ENCODE measurements around the gene TAP1.
A peak's percentile ranks its signal among the peaks of the same experiment; 100 is the strongest.
"Not testable (repeated sequence)": the region's sequence is repeated elsewhere in the genome, so short reads cannot be mapped to it uniquely, and the experiment has no call there.

Gene TAP1

DNA sequence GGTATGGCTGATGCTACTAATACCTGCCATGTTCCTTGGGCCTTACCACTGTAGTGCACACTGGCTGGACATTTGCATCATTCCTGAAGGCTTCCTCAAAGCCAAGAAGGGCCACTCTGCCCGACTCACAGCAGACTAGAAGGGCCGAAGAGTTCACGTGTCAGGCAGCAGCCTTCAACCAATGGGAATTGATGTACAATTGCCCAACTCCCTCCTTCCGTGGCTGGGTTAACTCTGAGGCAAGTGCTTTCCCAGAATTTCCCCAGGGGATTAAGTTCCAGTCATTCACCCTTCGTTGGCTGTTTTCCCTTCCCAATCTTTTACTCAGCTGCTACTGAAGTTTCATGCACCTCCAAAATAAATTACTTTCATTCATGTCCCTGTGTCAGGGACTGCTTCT is 30.3 kb upstream of the TAP1 start:
- Histone ChIP-seq H3K27ac (replicated peaks) (no peak overlapping the region), H3K4me3 (replicated peaks; ENCODE audit: insufficient read depth, low read length) (no peak overlapping the region), H3K27me3 (ENCODE audit: insufficient read depth, poor library complexity, severe bottlenecking) (no peaks in the 10 kb centered on the region)
- TF ChIP-seq SPI1 (IDR thresholded peaks at IDR 0.05; ENCODE audit: borderline replicate concordance, low read depth), result no peak
- TF ChIP-seq REST (IDR thresholded peaks at IDR 0.05; ENCODE audit: insufficient replicate concordance, low read depth), result no peak
- TF ChIP-seq CTCF (IDR thresholded peaks at IDR 0.05; ENCODE audit: insufficient read depth, low read length), result no peak
- no peak for TF ChIP-seq GABPA (IDR thresholded peaks at IDR 0.05; ENCODE audit: low read depth)
- TF ChIP-seq POLR2AphosphoS5 (IDR thresholded peaks at IDR 0.05; ENCODE audit: low read depth), result no peak
- DNase-seq (ENCODE audit: low read depth in 1 of 2, low spot score in 1 of 2), result peak in 1 of 2 experiments; percentile 39

DNA sequence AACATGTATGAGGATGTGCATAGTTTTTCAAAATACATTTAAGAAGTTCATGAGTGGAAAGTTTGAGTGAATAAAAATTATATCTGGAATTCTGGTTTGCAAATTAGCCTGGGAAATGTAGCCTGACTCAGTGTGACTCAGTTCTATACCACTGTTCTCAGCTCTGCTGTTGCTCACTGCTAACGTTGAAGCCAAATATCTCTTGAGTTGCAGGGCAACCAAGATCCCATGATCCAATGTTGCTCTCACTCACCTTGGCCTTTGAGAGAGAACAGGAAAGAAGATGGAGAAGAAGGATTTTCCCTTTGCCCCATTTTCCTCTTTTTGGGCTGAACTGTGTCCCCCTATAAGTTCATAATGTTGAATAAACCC is 29.4 kb upstream of the TAP1 start:
- Histone ChIP-seq H3K4me3 (replicated peaks; ENCODE audit: insufficient read depth, low read length) (no peak overlapping the region), H3K27me3 (ENCODE audit: insufficient read depth, poor library complexity, severe bottlenecking) (no peaks in the 10 kb centered on the region), H3K27ac (replicated peaks) (no peak overlapping the region)
- DNase-seq (ENCODE audit: low read depth in 1 of 2, low spot score in 1 of 2), result no peak
- TF ChIP-seq POLR2AphosphoS5 (IDR thresholded peaks at IDR 0.05; ENCODE audit: low read depth) (no peak), GABPA (IDR thresholded peaks at IDR 0.05; ENCODE audit: low read depth) (no peak), SPI1 (IDR thresholded peaks at IDR 0.05; ENCODE audit: borderline replicate concordance, low read depth) (no peak), CTCF (IDR thresholded peaks at IDR 0.05; ENCODE audit: insufficient read depth, low read length) (no peak), REST (IDR thresholded peaks at IDR 0.05; ENCODE audit: insufficient replicate concordance, low read depth) (no peak)

GRCh38 chr6:32880962-32881361 is 27.5 kb upstream of the TAP1 start:
- not testable (repeated sequence) for DNase-seq (ENCODE audit: low read depth in 1 of 2, low spot score in 1 of 2); H3K27me3 ChIP-seq (ENCODE audit: insufficient read depth, poor library complexity, severe bottlenecking); H3K27ac ChIP-seq (replicated peaks); H3K4me3 ChIP-seq (replicated peaks; ENCODE audit: insufficient read depth, low read length)

DNA sequence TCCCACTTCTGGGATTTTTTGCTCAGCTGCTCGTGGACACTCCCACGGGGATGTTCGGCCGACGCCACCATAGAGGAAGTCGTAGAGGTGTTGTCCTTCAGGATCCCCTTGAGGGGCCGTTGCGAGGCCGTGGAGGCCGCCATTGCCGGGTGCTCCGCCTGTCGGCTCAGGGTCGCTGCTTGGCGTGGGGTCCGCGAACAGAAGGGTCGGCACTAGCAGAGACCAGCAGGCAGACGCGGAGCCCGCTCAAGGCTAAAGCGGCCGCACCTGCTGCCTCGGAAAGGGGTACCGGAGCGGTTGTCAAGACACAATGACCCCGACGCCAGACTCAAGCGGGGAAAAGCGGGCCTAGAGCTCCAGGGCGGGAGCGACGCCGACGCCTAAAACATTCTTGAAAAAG is 26.2 kb upstream of the TAP1 start:
- H3K4me3 ChIP-seq (replicated peaks; ENCODE audit: insufficient read depth, low read length), result no peak overlapping the region
- TF ChIP-seq POLR2AphosphoS5 (IDR thresholded peaks at IDR 0.05; ENCODE audit: low read depth) (no peak), SPI1 (IDR thresholded peaks at IDR 0.05; ENCODE audit: borderline replicate concordance, low read depth) (no peak), REST (IDR thresholded peaks at IDR 0.05; ENCODE audit: insufficient replicate concordance, low read depth) (no peak)
- H3K27me3 ChIP-seq (ENCODE audit: insufficient read depth, poor library complexity, severe bottlenecking), result peaks cover 2% of the 10 kb centered on the region
- DNase-seq (ENCODE audit: low read depth in 1 of 2, low spot score in 1 of 2), result no peak
- no peak overlapping the region for H3K27ac ChIP-seq (replicated peaks)
